NB4 (cell line): ENCODE results near the gene ADAP1.
"Not testable (repeated sequence)": the region's sequence is repeated elsewhere in the genome, so short reads cannot be mapped to it uniquely, and the experiment has no call there.

ENCODE experiments used
- DNase-seq: peaks from one replicate; pipeline ENCODE4 v3.0.0; 2010; ENCODE audit warnings: low read depth
- H3K4me3 ChIP-seq: one replicate; pipeline ENCODE4 v1.5.1; 2011; ENCODE audit warnings: mild to moderate bottlenecking, low read depth, low read length, moderate library complexity
- CTCF ChIP-seq: IDR thresholded peaks from one replicate; pipeline ENCODE4 v1.5.1; 2012; ENCODE audit warnings: low read depth, low read length
- MYC ChIP-seq: IDR thresholded peaks from 2 replicates; pipeline ENCODE4 v1.6.1; 2011; ENCODE audit warnings: low read depth, low read length
- POLR2A ChIP-seq: IDR thresholded peaks from 2 replicates; pipeline ENCODE4 v1.6.1; 2011; ENCODE audit warnings: mild to moderate bottlenecking; ENCODE audit not compliant: insufficient read length; ENCODE audit errors: extremely low read depth
- TF ChIP-seq, protein P1 (sequence below): IDR thresholded peaks from 2 replicates; pipeline ENCODE4 v1.6.1; 2011; ENCODE audit warnings: low read depth, low read length

ADAP1 gene

DNA sequence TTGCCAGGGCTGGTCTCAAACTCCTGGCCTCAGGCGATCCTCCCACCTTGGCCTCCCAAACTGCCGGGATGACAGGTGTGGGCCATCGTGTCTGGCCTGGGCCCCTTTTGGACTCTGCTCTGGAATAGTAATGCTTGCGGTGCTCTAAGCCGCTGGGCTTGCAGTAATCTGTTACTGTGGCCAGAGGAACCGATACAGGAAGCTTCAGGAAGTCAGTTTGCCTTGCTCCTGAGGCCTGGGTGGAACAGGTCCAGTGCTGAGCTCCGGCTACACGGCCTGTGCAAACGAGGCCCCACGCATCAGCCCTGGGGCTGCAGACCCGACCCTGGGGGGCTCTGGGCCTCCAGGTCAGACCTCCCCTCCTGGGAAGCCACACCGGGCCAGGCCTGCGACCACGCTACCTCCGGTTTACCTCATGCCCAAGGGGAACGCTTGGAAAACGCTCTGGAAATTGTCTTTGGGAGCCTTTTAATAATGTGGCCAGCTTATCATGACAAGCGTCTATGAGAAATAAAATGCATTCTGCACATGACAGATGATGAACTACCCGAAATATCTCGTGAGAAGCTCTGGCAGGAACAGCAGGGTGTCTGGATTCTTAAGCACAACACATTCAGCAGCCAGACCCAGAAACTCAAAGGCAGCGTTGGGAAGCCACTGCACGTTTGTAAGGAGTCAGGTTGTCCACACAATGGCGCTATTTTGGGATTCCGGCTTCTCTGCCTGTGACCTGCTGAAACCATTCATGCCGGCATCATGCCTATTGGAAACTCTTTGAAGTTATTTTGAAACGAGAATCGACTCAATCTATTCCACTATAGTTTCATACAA lies 10.1 kb upstream of the ADAP1 start:
- H3K4me3 ChIP-seq = no peak overlapping the region
- DNase-seq = no peak
- peak; percentile 15 for TF ChIP-seq POLR2A
- TF ChIP-seq MYC = no peak
- TF ChIP-seq, protein P1, sequence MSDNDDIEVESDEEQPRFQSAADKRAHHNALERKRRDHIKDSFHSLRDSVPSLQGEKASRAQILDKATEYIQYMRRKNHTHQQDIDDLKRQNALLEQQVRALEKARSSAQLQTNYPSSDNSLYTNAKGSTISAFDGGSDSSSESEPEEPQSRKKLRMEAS = no peak

DNA sequence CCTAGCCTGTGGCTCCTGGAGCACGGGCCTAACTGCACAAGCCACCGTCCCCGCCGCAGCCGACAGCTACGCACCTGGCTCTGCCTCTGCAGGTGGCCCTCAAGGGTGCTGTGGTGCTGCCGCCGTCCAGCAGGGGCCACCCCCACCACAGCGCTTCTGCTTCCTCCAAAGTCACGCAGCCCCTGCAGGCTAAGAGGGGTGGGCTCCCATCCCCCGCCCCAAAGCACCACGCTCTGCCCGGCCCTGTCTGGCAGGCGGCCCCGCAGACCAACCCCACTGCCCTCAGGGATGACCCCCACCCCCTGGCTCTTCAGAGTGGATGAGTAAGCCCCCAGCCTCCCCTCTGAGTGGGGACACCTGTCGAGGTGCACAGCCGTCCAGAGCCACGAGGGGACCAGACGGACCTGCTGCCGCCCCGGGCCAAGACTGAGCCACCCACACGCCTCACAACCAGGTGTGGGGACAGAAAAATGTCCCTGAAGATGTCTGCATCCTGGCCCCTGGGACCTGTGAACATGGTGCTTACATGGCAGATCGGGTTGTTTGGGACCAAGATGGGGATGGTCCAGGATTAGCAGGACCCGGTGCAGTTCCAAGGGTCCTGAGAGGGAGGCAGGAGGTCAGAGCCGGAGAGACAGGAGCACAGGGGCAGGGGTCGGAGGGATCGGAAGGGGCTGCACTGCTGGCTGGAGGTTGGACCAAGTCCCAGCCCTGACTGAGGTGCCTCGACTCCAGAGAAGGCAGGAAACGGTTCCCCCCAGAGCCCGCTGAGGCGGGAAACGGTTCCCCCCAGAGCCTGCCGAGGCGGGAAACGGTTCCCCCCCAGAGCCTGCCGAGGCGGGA lies 9.0 kb upstream of the ADAP1 start:
- no peak overlapping the region for H3K4me3 ChIP-seq
- no peak for DNase-seq
- TF ChIP-seq CTCF = no peak
- TF ChIP-seq, protein P1 = no peak
- TF ChIP-seq MYC = no peak
- no peak for TF ChIP-seq POLR2A

DNA sequence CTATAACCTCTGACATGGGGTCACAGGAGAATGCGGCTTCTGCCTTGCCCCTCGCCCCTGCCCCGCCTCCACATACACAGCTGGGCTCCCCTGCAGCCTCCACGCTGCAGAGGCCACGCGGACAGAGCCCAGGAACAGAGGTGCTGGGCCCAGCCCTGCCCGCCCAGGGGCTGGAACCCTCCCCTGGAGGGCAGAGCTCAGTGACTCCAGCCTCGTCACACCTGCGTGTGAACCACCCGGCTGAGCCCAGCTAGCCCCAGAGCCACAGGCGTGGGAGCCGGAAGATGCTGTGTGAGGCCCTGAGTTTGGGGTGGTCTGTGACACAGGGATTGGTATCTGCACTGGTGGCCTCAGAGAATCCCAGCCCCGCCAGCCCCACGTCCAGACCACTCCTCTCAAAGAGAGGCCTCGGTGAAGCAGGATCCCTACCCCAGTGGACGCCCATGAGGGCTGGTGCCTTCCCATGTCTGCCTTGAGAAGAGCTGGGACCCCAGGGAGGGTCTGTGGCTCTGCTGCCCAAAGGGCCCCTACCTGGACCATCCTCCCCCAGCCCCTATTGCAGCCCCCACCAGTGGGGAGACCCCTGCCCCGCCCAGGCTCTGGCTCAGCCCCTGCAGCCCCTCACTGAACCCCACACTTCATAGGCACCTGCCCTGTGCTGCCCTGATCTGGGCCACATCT lies 8.1 kb upstream of the ADAP1 start:
- no peak for TF ChIP-seq MYC
- TF ChIP-seq, protein P1 = no peak
- TF ChIP-seq CTCF = no peak
- no peak for TF ChIP-seq POLR2A
- DNase-seq = no peak
- no peak overlapping the region for H3K4me3 ChIP-seq

- H3K4me3 ChIP-seq = no peak overlapping the region
- TF ChIP-seq, protein P1 = no peak
- no peak for TF ChIP-seq MYC
- TF ChIP-seq POLR2A = no peak
- TF ChIP-seq CTCF = no peak
- DNase-seq = no peak
Observed at GRCh38 chr7:961546-962400, 7.3 kb upstream of the ADAP1 start.

DNA sequence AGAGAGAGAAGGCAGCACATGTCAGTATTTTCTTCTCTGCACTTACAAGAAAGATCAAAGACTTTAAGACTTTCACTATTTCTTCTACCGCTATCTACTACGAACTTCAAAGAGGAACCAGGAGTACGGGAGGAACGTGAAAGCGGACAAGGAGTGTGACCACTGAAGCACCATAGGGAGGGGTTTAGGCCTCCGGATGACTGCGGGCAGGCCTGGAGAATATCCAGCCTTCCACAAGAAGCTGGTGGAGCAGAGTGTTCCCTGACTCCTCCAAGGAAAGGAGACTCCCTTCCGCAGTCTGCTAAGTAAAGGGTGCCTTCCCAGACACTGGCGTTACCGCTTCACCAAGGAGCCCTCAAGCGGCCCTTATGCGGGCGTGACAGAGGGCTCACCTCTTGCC lies 6.5 kb upstream of the ADAP1 start:
- DNase-seq, H3K4me3 ChIP-seq: not testable (repeated sequence)

DNA sequence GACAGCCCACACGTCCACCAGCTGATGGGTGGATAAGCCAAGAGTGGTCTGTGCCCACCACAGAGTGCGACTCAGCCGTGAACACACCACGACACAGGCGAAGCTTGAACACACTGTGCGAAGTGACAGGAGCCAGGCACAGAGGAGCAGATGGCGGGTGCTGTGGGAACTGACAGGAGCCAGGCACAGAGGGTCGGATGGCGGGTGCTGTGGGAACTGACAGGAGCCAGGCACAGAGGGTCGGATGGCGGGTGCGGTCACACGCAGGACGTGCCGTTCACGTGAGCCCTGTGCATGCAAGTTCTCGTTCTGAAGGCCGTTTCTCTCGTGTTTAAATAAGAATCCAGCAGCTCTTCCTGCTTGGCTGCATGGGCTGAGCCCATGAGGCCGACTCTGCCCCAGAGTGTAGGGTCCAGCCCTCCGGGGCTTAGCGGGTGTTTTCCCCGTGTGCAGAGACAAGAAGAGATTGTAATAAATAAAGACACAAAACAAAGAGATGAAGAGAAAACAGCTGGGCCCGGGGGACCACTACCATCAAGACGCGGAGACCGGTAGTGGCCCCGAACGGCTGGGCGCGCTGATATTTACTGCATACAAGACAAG lies 5.9 kb upstream of the ADAP1 start:
- no peak for DNase-seq
- no peak overlapping the region for H3K4me3 ChIP-seq
- TF ChIP-seq CTCF (no peak), MYC (no peak)
- TF ChIP-seq, protein P1 = no peak

GRCh38 chr7:959740-960139 lies 5.3 kb upstream of the ADAP1 start:
- DNase-seq = not testable (repeated sequence)

More at GRCh38 chr7:959740-960139, 5.3 kb upstream of the ADAP1 start:
- H3K4me3 ChIP-seq = not testable (repeated sequence)
